Left lung (tissue), 10 donors: Measurements from ENCODE around the gene SETD1B. TPM values are rescaled to one million over a fixed set of nuclear protein-coding genes. Genes with fewer than 3 reads are reported as not detected.

Experiments
- ATAC-seq: fragments of 200-7000 bp; cut with Tn5 transposase; one replicate; pipeline ENCODE4 v1.9.1; 2020; ENCODE audit warnings: moderate library complexity
- DNase-seq, 4 donors: peaks; one replicate each; pipeline ENCODE4 v3.0.0-alpha.2; 2013 to 2020
- H3K27ac ChIP-seq, 2 donors: fragments of 200-600 bp; sonication (generic) in 1 of 2; one replicate each; pipeline versions ENCODE4 v1.5.0 to v1.8.0; 2020 to 2021
- H3K27me3 ChIP-seq, 2 donors: fragments of 200-600 bp; sonication (generic) in 1 of 2; one replicate each; pipeline versions ENCODE4 v1.5.0 to v1.8.0; 2020 to 2021
- H3K36me3 ChIP-seq, 2 donors: fragments of 200-600 bp; sonication (generic) in 1 of 2; one replicate each; pipeline versions ENCODE4 v1.5.0 to v1.8.0; 2020 to 2021
- H3K4me1 ChIP-seq, 2 donors: fragments of 200-600 bp; one replicate each; pipeline ENCODE4 v1.8.0; 2021
- H3K4me3 ChIP-seq, 2 donors: fragments of 200-600 bp; sonication (generic) in 1 of 2; one replicate each; pipeline versions ENCODE4 v1.5.0 to v1.8.0; 2020 to 2021; ENCODE audit warnings: mild to moderate bottlenecking in 1 of 2
- H3K9me3 ChIP-seq, 2 donors: fragments of 200-600 bp; sonication (generic) in 1 of 2; one replicate each; pipeline versions ENCODE4 v1.5.0 to v1.8.0; 2020 to 2021
- CTCF ChIP-seq, 2 donors: fragments of 200-600 bp; sonication (generic) in 1 of 2; IDR thresholded peaks; one replicate each; pipeline versions ENCODE4 v1.5.0 to v1.8.0; 2021; ENCODE audit warnings: antibody characterized with exemption in 2 of 2
- intact Hi-C, 2 donors: fragments of 100-400 bp; cut with DNase I; formaldehyde crosslinking; loops; one replicate each; pipeline versions ENCODE4 v1.11.2 to v1.14.2; 2022
- polyA plus RNA-seq, 6 donors: library from polyadenylated mRNA; unstranded; fragments of 120-200 nt; gene quantifications; one replicate each; pipeline ENCODE4 v1.2.1, GENCODE V29; 2013; ENCODE audit not compliant: insufficient read length in 6 of 6
- total RNA-seq, 2 donors: library from RNA; stranded (reverse); fragmentation: NEBNext Ultra II Directional; extraction: Animal tissue kit (Norgen Biotek cat#: 25700); gene quantifications; one replicate each; pipeline ENCODE4 v1.2.1, GENCODE V29; 2021
- donor health status: DM: no; HTN: yes; CAD: no.
- donor health status: DM: no; HTN: no; CAD: no.

SETD1B gene
- total and polyA plus RNA-seq, 8 donors, result 12.1 to 23.4 (median 16.0) TPM

DNA sequence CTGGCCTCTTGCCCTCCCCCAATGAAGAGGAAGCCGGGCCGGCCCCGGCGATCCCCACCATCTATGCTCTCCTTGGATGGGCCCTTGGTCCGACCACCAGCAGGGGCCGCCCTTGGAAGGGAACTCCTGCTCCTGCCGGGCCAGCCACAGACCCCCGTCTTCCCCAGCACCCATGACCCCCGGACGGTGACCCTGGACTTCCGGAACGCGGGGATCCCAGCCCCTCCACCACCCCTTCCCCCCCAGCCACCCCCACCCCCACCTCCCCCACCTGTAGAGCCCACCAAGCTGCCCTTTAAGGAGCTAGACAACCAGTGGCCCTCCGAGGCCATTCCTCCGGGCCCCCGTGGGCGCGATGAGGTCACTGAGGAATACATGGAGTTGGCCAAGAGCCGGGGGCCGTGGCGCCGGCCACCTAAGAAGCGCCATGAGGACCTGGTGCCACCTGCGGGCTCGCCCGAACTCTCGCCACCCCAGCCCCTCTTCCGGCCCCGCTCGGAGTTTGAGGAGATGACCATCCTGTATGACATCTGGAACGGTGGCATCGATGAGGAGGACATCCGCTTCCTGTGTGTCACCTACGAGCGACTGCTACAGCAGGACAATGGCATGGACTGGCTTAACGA is 19.4 kb downstream of the SETD1B start:
- Histone ChIP-seq H3K36me3 (peaks cover 0 to 100% of the 10 kb centered on the region in 2 donors), H3K4me3 (no peak overlapping the region), H3K4me1 (no peaks in the 10 kb centered on the region), H3K9me3 (no peaks in the 10 kb centered on the region), H3K27me3 (no peaks in the 10 kb centered on the region), H3K27ac (no peak overlapping the region)
- intact Hi-C loops, result no loop called here
- ATAC-seq (no peak), DNase-seq (no peak)
- TF ChIP-seq CTCF (IDR thresholded peaks at IDR 0.05), result no peak

- no peaks in the 10 kb centered on the region for H3K4me1 ChIP-seq
- no peak overlapping the region for H3K4me3 ChIP-seq
- H3K27me3 ChIP-seq, result no peaks in the 10 kb centered on the region
- H3K36me3 ChIP-seq, result peaks cover 0 to 100% of the 10 kb centered on the region in 2 donors
- ATAC-seq (no peak), DNase-seq (no peak)
- intact Hi-C loops, result no loop called here
- H3K9me3 ChIP-seq, result no peaks in the 10 kb centered on the region
- TF ChIP-seq CTCF (IDR thresholded peaks at IDR 0.05), result no peak
- H3K27ac ChIP-seq, result no peak overlapping the region
Observed at GRCh38 chr12:121823727-121824115, 19.9 kb downstream of the SETD1B start.

GRCh38 chr12:121825041-121825523 is 21.3 kb downstream of the SETD1B start:
- DNase-seq, result no peak

GRCh38 chr12:121826318-121827150 is 22.7 kb downstream of the SETD1B start:
- H3K4me3 ChIP-seq, result no peak overlapping the region
- TF ChIP-seq CTCF (IDR thresholded peaks at IDR 0.05), result no peak
- H3K36me3 ChIP-seq, result peaks cover 0 to 100% of the 10 kb centered on the region in 2 donors
- H3K4me1 ChIP-seq, result no peaks in the 10 kb centered on the region
- intact Hi-C loops, result no loop called here
- no peaks in the 10 kb centered on the region for H3K9me3 ChIP-seq
- DNase-seq (no peak), ATAC-seq (no peak)
- H3K27ac ChIP-seq, result no peak overlapping the region
- H3K27me3 ChIP-seq, result no peaks in the 10 kb centered on the region

More at GRCh38 chr12:121825041-121825523, 21.3 kb downstream of the SETD1B start:
- H3K27ac ChIP-seq, result no peak overlapping the region
- no peaks in the 10 kb centered on the region for H3K27me3 ChIP-seq
- H3K9me3 ChIP-seq, result no peaks in the 10 kb centered on the region
- intact Hi-C loops, result no loop called here
- H3K36me3 ChIP-seq, result peaks cover 0 to 100% of the 10 kb centered on the region in 2 donors
- no peak for ATAC-seq
- H3K4me3 ChIP-seq, result no peak overlapping the region
- no peaks in the 10 kb centered on the region for H3K4me1 ChIP-seq
- TF ChIP-seq CTCF (IDR thresholded peaks at IDR 0.05), result no peak
